Sigmoid colon (tissue), 7 donors: Measurements from ENCODE around the gene NME3. TPM values are rescaled to one million over a fixed set of nuclear protein-coding genes. Genes with fewer than 3 reads are reported as not detected.

ENCODE experiments used
- DNase-seq: peaks from one replicate; pipeline ENCODE4 v3.0.0-alpha.2; 2019
- H3K27ac ChIP-seq, 4 donors: fragments of 200-600 bp; sonication (generic); one replicate each; pipeline ENCODE4 v1.5.1; 2016 to 2019; ENCODE audit warnings: mild to moderate bottlenecking in 1 of 4
- H3K27me3 ChIP-seq, 3 donors: fragments of 200-600 bp; sonication (generic); one replicate each; pipeline ENCODE4 v1.5.1; 2019; ENCODE audit warnings: mild to moderate bottlenecking in 1 of 3
- H3K36me3 ChIP-seq, 4 donors: fragments of 200-600 bp; sonication (generic); one replicate each; pipeline ENCODE4 v1.5.1; 2016 to 2019
- H3K4me1 ChIP-seq, 4 donors: fragments of 200-600 bp; sonication (generic); one replicate each; pipeline ENCODE4 v1.5.1; 2017 to 2019
- H3K4me3 ChIP-seq, 4 donors: fragments of 200-600 bp; sonication (generic); one replicate each; pipeline ENCODE4 v1.5.1; 2017 to 2019; ENCODE audit warnings: mild to moderate bottlenecking in 2 of 4, moderate library complexity in 1 of 4
- H3K9me3 ChIP-seq, 4 donors: fragments of 200-600 bp in 3 of 4; sonication (generic) in 3 of 4; one replicate each; pipeline versions ENCODE4 v1.5.1 to v1.6.1; 2013 to 2019
- CTCF ChIP-seq, 4 experiments: fragments of 450-650 bp in 3 of 4; fragments of 200-600 bp in 1 of 4; IDR thresholded peaks; one replicate each; pipeline ENCODE4 v1.5.1; 2016 to 2019; ENCODE audit warnings: antibody characterized with exemption in 4 of 4, mild to moderate bottlenecking in 3 of 4, moderate library complexity in 2 of 4
- EP300 ChIP-seq, 4 donors: sonication (generic); formaldehyde crosslinking; IDR thresholded peaks; one replicate each; pipeline ENCODE4 v1.6.1; 2017; ENCODE audit warnings: antibody characterized with exemption in 4 of 4
- POLR2A ChIP-seq, 2 donors: fragments of 450-650 bp; IDR thresholded peaks; one replicate each; pipeline ENCODE4 v1.6.1; 2016; ENCODE audit warnings: antibody characterized with exemption in 2 of 2, mild to moderate bottlenecking in 2 of 2, moderate library complexity in 2 of 2
- POLR2AphosphoS5 ChIP-seq, 4 donors: sonication (generic); formaldehyde crosslinking; IDR thresholded peaks; one replicate each; pipeline ENCODE4 v1.6.1; 2017; ENCODE audit warnings: antibody characterized with exemption in 4 of 4
- WGBS, 2 donors: extraction: QIAGEN DNeasy Blood & Tissue Kit; methylation state at CpG; one replicate each; pipeline ENCODE4 v1.1.7; 2013; 5-methylcytosine and 5-hydroxymethylcytosine counted together
- intact Hi-C: fragments of 100-400 bp; cut with DNase I; formaldehyde crosslinking; loops from one replicate; pipeline ENCODE4 v1.15.1; 2023
- polyA plus RNA-seq, 3 donors: library from polyadenylated mRNA; stranded (reverse); fragments of 200-250 nt; gene quantifications; one replicate each; pipeline ENCODE4 v1.2.3, GENCODE V29; 2013
- total RNA-seq, 4 donors: library from RNA; depleted of rRNA; stranded (reverse); fragments of >200 nt; gene quantifications; one replicate each; pipeline ENCODE4 v1.1.0, GENCODE V29; 2016
- donor health status: healthy with polysubstance abuse.
- donor health status: Bipolar disorder and iron deficiency.
- donor health status: healthy.

Gene NME3
- total and polyA plus RNA-seq, 7 donors, result 32.4 to 152 (median 87.8) TPM

- intact Hi-C loops, result no loop called here
- no peak for DNase-seq
- H3K36me3 ChIP-seq, result peaks cover 42 to 88% (median 59%) of the 10 kb centered on the region in 4 donors
- no peak for TF ChIP-seq EP300 (IDR thresholded peaks at IDR 0.05)
- H3K4me1 ChIP-seq, result no peaks in the 10 kb centered on the region
- no peak overlapping the region for H3K27ac ChIP-seq
- no peaks in the 10 kb centered on the region for H3K27me3 ChIP-seq
- H3K9me3 ChIP-seq, result no peaks in the 10 kb centered on the region
- no peak overlapping the region for H3K4me3 ChIP-seq
- 92 to 95% methylated on average over 31 of the region's 31 CpGs for WGBS, 2 donors
These were observed 24.6 kb downstream of the NME3 start for GRCh38 chr16:1746693-1747195.

GRCh38 chr16:1745900-1746692 is 25.2 kb downstream of the NME3 start:
- DNase-seq, result no peak
- 95 to 97% methylated on average over 29 of the region's 29 CpGs for WGBS, 2 donors
- TF ChIP-seq EP300 (IDR thresholded peaks at IDR 0.05), result no peak
- no peak for TF ChIP-seq POLR2AphosphoS5 (IDR thresholded peaks at IDR 0.05)
- TF ChIP-seq POLR2A (IDR thresholded peaks at IDR 0.05), result no peak
- TF ChIP-seq CTCF (IDR thresholded peaks at IDR 0.05), result no peak

GRCh38 chr16:1745181-1745899 is 26.0 kb downstream of the NME3 start:
- intact Hi-C loops, result no loop called here
- no peaks in the 10 kb centered on the region for H3K27me3 ChIP-seq
- peaks cover 40 to 88% (median 47%) of the 10 kb centered on the region in 4 donors for H3K36me3 ChIP-seq
- no peak overlapping the region for H3K27ac ChIP-seq
- H3K4me1 ChIP-seq, result no peaks in the 10 kb centered on the region
- H3K9me3 ChIP-seq, result no peaks in the 10 kb centered on the region
- WGBS, 2 donors, result 90 to 93% methylated on average over 25 of the region's 25 CpGs
- DNase-seq, result no peak
- no peak for TF ChIP-seq EP300 (IDR thresholded peaks at IDR 0.05)
- no peak for TF ChIP-seq POLR2AphosphoS5 (IDR thresholded peaks at IDR 0.05)
- no peak for TF ChIP-seq POLR2A (IDR thresholded peaks at IDR 0.05)
- no peak for TF ChIP-seq CTCF (IDR thresholded peaks at IDR 0.05)
- H3K4me3 ChIP-seq, result no peak overlapping the region

More at GRCh38 chr16:1745900-1746692, 25.2 kb downstream of the NME3 start:
- no peaks in the 10 kb centered on the region for H3K27me3 ChIP-seq
- no peak overlapping the region for H3K27ac ChIP-seq
- intact Hi-C loops, result no loop called here
- H3K4me3 ChIP-seq, result no peak overlapping the region
- peaks cover 40 to 88% (median 53%) of the 10 kb centered on the region in 4 donors for H3K36me3 ChIP-seq
- H3K9me3 ChIP-seq, result no peaks in the 10 kb centered on the region
- H3K4me1 ChIP-seq, result no peaks in the 10 kb centered on the region

- 93 to 95% methylated on average over 24 of the region's 24 CpGs for WGBS, 2 donors
- Histone ChIP-seq H3K4me1 (no peaks in the 10 kb centered on the region), H3K4me3 (no peak overlapping the region), H3K9me3 (no peaks in the 10 kb centered on the region), H3K36me3 (peaks cover 34 to 81% (median 44%) of the 10 kb centered on the region in 4 donors), H3K27me3 (no peaks in the 10 kb centered on the region), H3K27ac (no peak overlapping the region)
- DNase-seq, result no peak
- TF ChIP-seq CTCF (IDR thresholded peaks at IDR 0.05), result no peak
- TF ChIP-seq POLR2A (IDR thresholded peaks at IDR 0.05), result no peak
- TF ChIP-seq POLR2AphosphoS5 (IDR thresholded peaks at IDR 0.05), result no peak
- no peak for TF ChIP-seq EP300 (IDR thresholded peaks at IDR 0.05)
- intact Hi-C loops, result no loop called here
These were observed 27.0 kb downstream of the NME3 start for GRCh38 chr16:1744338-1744840.
